GM23338 (cell line): Measurements from ENCODE around the gene PCDHB8.
"Not testable (repeated sequence)": the region's sequence is repeated elsewhere in the genome, so short reads cannot be mapped to it uniquely, and the experiment has no call there.

Source experiments
- EZH2 ChIP-seq: fragments of 200-600 bp; sonication (generic); IDR thresholded peaks from one replicate; pipeline ENCODE4 v1.8.0; 2017; ENCODE audit warnings: antibody characterized with exemption, mild to moderate bottlenecking, low read depth; ENCODE audit not compliant: unreplicated experiment
- JUNB ChIP-seq: IDR thresholded peaks from one replicate; pipeline ENCODE4 v1.6.1; 2016; ENCODE audit warnings: antibody characterized with exemption; ENCODE audit not compliant: unreplicated experiment
- POLR2AphosphoS5 ChIP-seq: IDR thresholded peaks from 2 replicates; pipeline ENCODE4 v1.6.1; 2016; ENCODE audit warnings: antibody characterized with exemption, low read depth
- STAT1 ChIP-seq: IDR thresholded peaks from one replicate; pipeline ENCODE4 v1.6.1; 2016; ENCODE audit warnings: antibody characterized with exemption; ENCODE audit not compliant: unreplicated experiment
- TF ChIP-seq, protein P1 (sequence below), 2 experiments: fragments of 200-600 bp in 1 of 2; sonication (generic) in 1 of 2; conservative IDR thresholded peaks; 2 replicates each; pipeline versions ENCODE4 v1.5.1 to v1.6.1; 2016 to 2017; ENCODE audit warnings: antibody characterized with exemption in 2 of 2, low read depth in 2 of 2, mild to moderate bottlenecking in 2 of 2, moderate library complexity in 1 of 2
- TF ChIP-seq, protein P2 (sequence below): IDR thresholded peaks from one replicate; pipeline ENCODE4 v1.6.1; 2018; ENCODE audit warnings: antibody characterized with exemption; ENCODE audit not compliant: unreplicated experiment

DNA sequence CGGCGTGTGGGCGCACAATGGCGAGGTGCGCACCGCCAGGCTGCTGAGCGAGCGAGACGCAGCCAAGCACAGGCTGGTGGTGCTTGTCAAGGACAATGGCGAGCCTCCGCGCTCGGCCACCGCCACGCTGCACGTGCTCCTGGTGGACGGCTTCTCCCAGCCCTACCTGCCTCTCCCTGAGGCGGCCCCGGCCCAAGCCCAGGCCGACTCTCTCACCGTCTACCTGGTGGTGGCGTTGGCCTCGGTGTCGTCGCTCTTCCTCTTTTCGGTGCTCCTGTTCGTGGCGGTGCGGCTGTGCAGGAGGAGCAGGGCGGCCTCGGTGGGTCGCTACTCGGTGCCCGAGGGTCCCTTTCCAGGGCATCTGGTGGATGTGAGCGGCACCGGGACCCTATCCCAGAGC is 25.5 kb upstream of the PCDHB8 start:
- TF ChIP-seq, protein P1, sequence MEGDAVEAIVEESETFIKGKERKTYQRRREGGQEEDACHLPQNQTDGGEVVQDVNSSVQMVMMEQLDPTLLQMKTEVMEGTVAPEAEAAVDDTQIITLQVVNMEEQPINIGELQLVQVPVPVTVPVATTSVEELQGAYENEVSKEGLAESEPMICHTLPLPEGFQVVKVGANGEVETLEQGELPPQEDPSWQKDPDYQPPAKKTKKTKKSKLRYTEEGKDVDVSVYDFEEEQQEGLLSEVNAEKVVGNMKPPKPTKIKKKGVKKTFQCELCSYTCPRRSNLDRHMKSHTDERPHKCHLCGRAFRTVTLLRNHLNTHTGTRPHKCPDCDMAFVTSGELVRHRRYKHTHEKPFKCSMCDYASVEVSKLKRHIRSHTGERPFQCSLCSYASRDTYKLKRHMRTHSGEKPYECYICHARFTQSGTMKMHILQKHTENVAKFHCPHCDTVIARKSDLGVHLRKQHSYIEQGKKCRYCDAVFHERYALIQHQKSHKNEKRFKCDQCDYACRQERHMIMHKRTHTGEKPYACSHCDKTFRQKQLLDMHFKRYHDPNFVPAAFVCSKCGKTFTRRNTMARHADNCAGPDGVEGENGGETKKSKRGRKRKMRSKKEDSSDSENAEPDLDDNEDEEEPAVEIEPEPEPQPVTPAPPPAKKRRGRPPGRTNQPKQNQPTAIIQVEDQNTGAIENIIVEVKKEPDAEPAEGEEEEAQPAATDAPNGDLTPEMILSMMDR (conservative IDR thresholded peaks at IDR 0.05; ENCODE audit: low read depth in 2 of 2), result not testable (repeated sequence)
- TF ChIP-seq, protein P2, sequence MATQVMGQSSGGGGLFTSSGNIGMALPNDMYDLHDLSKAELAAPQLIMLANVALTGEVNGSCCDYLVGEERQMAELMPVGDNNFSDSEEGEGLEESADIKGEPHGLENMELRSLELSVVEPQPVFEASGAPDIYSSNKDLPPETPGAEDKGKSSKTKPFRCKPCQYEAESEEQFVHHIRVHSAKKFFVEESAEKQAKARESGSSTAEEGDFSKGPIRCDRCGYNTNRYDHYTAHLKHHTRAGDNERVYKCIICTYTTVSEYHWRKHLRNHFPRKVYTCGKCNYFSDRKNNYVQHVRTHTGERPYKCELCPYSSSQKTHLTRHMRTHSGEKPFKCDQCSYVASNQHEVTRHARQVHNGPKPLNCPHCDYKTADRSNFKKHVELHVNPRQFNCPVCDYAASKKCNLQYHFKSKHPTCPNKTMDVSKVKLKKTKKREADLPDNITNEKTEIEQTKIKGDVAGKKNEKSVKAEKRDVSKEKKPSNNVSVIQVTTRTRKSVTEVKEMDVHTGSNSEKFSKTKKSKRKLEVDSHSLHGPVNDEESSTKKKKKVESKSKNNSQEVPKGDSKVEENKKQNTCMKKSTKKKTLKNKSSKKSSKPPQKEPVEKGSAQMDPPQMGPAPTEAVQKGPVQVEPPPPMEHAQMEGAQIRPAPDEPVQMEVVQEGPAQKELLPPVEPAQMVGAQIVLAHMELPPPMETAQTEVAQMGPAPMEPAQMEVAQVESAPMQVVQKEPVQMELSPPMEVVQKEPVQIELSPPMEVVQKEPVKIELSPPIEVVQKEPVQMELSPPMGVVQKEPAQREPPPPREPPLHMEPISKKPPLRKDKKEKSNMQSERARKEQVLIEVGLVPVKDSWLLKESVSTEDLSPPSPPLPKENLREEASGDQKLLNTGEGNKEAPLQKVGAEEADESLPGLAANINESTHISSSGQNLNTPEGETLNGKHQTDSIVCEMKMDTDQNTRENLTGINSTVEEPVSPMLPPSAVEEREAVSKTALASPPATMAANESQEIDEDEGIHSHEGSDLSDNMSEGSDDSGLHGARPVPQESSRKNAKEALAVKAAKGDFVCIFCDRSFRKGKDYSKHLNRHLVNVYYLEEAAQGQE, result not testable (repeated sequence)
- not testable (repeated sequence) for TF ChIP-seq EZH2, STAT1, JUNB, POLR2AphosphoS5
